ENCODE measurements around the gene CACNA1S. TPM values are rescaled to one million over a fixed set of nuclear protein-coding genes. Genes with fewer than 3 reads are reported as not detected.

The CACNA1S gene
- total and polyA plus RNA-seq, 2 of the 4 experiments (the other 2 are of a cell fraction) = not detected

GRCh38 chr1:201095581-201095980, 16.6 kb downstream of the CACNA1S start:
- H3K9me3 ChIP-seq (ENCODE audit: control insufficient read depth, insufficient read depth, low read length) = no peaks in the 10 kb centered on the region
- WGBS, 2 experiments (ENCODE audit: extremely low coverage in 2 of 2, insufficient read length in 1 of 2) = no CpG with 5 or more reads among the region's 2 CpGs
- no peaks in the 10 kb centered on the region for H4K20me1 ChIP-seq (ENCODE audit: insufficient read depth, low read length)
- H3K23ac ChIP-seq (ENCODE audit: low read depth, low read length) = no peak overlapping the region
- no peak overlapping the region for H4K5ac ChIP-seq (ENCODE audit: low read depth, low read length)
- no peaks in the 10 kb centered on the region for H3K4me1 ChIP-seq (ENCODE audit: control insufficient read depth, insufficient read depth, low read length)
- intact Hi-C loops (cut with micrococcal nuclease) = no loop called here
- in situ Hi-C loops (cut with MboI; ENCODE audit: low sequenced_read_pairs) = no loop called here
- TF ChIP-seq USF2 (IDR thresholded peaks at IDR 0.05; ENCODE audit: low read depth, low read length) (no peak), MAZ (IDR thresholded peaks at IDR 0.05; ENCODE audit: borderline replicate concordance, low read depth, low read length) (no peak), MXI1 (IDR thresholded peaks at IDR 0.05; ENCODE audit: borderline replicate concordance, low read depth, low read length) (no peak), RFX5 (IDR thresholded peaks at IDR 0.05; ENCODE audit: low read depth, low read length) (no peak), CEBPB (IDR thresholded peaks at IDR 0.05; ENCODE audit: low read depth, low read length) (no peak), POLR2A (IDR thresholded peaks at IDR 0.05; ENCODE audit: low read depth, low read length) (no peak), CTCF (conservative IDR thresholded peaks at IDR 0.05; ENCODE audit: low read depth, low read length) (no peak), NFE2L2 (IDR thresholded peaks at IDR 0.05; ENCODE audit: low read depth, low read length) (no peak), CHD1 (IDR thresholded peaks at IDR 0.05; ENCODE audit: low read depth, low read length) (no peak), RCOR1 (IDR thresholded peaks at IDR 0.05; ENCODE audit: insufficient replicate concordance, low read length) (no peak), RAD21 (IDR thresholded peaks at IDR 0.05; ENCODE audit: low read length) (no peak), MAFK (IDR thresholded peaks at IDR 0.05; ENCODE audit: low read depth, low read length) (no peak), SMC3 (IDR thresholded peaks at IDR 0.05; ENCODE audit: low read depth, low read length) (no peak), FOS (IDR thresholded peaks at IDR 0.05; ENCODE audit: low read depth, low read length) (no peak), BHLHE40 (IDR thresholded peaks at IDR 0.05; ENCODE audit: low read depth, low read length) (no peak)
- TF ChIP-seq, protein P1, sequence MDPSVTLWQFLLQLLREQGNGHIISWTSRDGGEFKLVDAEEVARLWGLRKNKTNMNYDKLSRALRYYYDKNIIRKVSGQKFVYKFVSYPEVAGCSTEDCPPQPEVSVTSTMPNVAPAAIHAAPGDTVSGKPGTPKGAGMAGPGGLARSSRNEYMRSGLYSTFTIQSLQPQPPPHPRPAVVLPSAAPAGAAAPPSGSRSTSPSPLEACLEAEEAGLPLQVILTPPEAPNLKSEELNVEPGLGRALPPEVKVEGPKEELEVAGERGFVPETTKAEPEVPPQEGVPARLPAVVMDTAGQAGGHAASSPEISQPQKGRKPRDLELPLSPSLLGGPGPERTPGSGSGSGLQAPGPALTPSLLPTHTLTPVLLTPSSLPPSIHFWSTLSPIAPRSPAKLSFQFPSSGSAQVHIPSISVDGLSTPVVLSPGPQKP (IDR thresholded peaks at IDR 0.05; ENCODE audit: borderline replicate concordance, low read depth, low read length) = no peak
- POLR2A ChIA-PET (ENCODE audit: unreplicated experiment) = no interaction called here
- no peak overlapping the region for H3K9ac ChIP-seq (ENCODE audit: low read depth, low read length)
- ATAC-seq (ENCODE audit: low read depth) (no peak), DNase-seq (no peak)
- no peak overlapping the region for H3K14ac ChIP-seq (replicated peaks; ENCODE audit: low read depth, low read length)
- no peak overlapping the region for H4K8ac ChIP-seq (ENCODE audit: low read depth in 2 of 2, low read length in 2 of 2)
- no peaks in the 10 kb centered on the region for H3K79me1 ChIP-seq (ENCODE audit: low read depth in 1 of 2, low read length in 2 of 2)
- H3K4ac ChIP-seq (ENCODE audit: low read depth, low read length) = no peak overlapping the region
- H3K9me1 ChIP-seq (ENCODE audit: insufficient read depth, low read length) = no peaks in the 10 kb centered on the region
- H2AK9ac ChIP-seq (replicated peaks; ENCODE audit: low read depth, low read length, poor library complexity) = no peak overlapping the region
- no peak overlapping the region for H2BK15ac ChIP-seq (ENCODE audit: low read depth, low read length)
- no peak overlapping the region for H3K27ac ChIP-seq (ENCODE audit: insufficient read depth, low read length)
- no peaks in the 10 kb centered on the region for H3K36me3 ChIP-seq (ENCODE audit: control insufficient read depth, insufficient read depth, low read length)
- no peak overlapping the region for H2AK5ac ChIP-seq (ENCODE audit: low read depth, low read length)
- BruUV-seq (replicated peaks) = no TSS peak
- dilution Hi-C loops (cut with HindIII; ENCODE audit: low sequenced_read_pairs, unreplicated experiment) = no loop called here
- peaks cover 80% of the 10 kb centered on the region for H3K27me3 ChIP-seq (ENCODE audit: control insufficient read depth, insufficient read depth, low read length)
- H2BK120ac ChIP-seq (ENCODE audit: low read depth, low read length) = no peak overlapping the region
- H2AFZ ChIP-seq (replicated peaks; ENCODE audit: low read length, poor library complexity) = no peak overlapping the region
- no peak overlapping the region for H2BK5ac ChIP-seq (ENCODE audit: low read depth, low read length, poor library complexity, severe bottlenecking)
- H3K56ac ChIP-seq (ENCODE audit: extremely low read depth, insufficient read depth, low read length) = no peak overlapping the region
- H3K4me3 ChIP-seq (ENCODE audit: insufficient read depth, low read depth, low read length) = no peak overlapping the region
- no peak overlapping the region for H3K18ac ChIP-seq (ENCODE audit: low read depth, low read length)
- H3K4me2 ChIP-seq (ENCODE audit: low read depth, low read length) = no peak overlapping the region
- CTCF ChIA-PET = no interaction called here
- no peak overlapping the region for H2BK20ac ChIP-seq (ENCODE audit: low read depth, low read length)
- no peak overlapping the region for H4K91ac ChIP-seq (ENCODE audit: insufficient read depth, low read depth, low read length)

Data from IMR-90 (cell line).